HuH-7 (cell line): ENCODE measurements around the gene ZDHHC14.

ENCODE experiments used
- DNase-seq: peaks from one replicate; pipeline ENCODE4 v3.0.0; 2011; ENCODE audit warnings: low spot score

ZDHHC14 gene

DNA sequence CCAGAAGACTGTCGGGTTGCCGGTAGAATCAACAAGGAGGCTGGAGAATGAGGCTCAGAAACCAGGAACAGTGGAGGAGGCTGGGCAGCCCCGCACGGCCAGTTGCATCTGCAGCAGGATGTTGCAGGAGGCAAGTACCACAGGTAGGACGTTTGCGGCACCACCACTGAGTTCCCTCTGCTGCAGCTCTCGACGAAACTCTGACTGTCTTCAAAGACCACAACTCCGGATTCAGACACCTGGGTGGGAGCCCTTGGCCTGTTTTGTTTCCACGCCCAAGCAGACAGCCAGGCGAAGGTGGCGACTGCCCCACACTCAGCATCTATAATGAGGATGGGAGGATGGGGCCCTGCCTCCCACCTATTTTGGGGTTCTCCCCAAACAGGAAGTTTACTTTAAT lies 218.2 kb downstream of the ZDHHC14 start:
- DNase-seq, result no peak

DNA sequence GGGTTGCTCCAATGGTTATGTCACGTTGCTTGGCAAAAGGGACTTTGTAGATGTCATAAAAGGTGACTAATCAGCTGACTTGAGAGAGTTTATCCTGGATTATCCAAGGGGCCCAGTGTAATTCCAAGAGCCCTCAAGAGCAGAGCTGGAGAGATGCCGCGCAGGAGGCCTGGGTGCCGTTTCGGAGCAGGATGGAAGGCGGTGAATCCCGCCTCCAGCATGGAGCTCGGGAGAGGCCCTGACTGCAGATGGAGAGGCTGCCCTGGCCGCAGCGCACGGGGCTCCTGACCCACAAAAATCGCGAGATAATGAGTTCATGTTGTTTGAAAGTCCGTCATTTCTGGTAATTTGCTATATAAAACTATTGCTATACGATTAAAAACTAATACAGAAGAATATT lies 219.8 kb downstream of the ZDHHC14 start:
- DNase-seq, result no peak

DNA sequence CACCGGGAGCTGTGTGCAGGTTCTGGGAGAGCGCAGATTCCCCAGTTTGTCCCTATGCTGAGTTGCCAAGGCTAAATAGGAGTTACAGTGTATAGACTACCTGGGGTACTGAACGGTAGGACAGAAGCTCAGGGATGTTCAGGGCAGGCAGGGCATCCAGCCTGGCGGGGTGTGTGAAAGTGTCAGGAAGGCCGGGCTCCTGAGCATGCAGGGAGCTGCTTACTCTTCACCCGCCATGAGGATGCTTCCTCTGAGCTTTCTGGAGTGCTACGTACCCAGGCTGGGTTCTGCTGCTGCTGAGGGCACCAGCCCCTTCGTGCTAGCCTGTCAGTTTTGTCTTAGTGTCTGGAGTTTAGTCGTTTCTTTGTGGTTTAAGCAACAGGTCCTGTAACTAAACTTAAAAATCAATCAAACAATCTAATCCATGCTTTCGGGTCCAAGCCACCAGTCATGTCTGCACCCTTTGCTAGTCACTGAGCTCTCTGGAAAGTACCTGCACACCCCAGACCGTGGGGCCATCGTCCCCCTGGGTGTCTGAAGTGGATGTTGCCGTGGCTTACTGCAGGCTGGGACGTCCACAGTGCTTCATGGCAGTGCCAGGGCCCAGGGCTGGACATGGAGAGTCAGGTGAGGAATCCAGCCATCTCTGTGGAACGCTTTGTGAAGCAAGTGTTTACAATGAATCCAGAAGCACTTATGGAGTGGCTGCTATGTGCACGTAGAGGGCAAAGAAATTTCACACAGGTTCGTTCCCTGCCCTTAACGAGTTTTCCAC lies 221.7 kb downstream of the ZDHHC14 start:
- DNase-seq, result no peak

DNA sequence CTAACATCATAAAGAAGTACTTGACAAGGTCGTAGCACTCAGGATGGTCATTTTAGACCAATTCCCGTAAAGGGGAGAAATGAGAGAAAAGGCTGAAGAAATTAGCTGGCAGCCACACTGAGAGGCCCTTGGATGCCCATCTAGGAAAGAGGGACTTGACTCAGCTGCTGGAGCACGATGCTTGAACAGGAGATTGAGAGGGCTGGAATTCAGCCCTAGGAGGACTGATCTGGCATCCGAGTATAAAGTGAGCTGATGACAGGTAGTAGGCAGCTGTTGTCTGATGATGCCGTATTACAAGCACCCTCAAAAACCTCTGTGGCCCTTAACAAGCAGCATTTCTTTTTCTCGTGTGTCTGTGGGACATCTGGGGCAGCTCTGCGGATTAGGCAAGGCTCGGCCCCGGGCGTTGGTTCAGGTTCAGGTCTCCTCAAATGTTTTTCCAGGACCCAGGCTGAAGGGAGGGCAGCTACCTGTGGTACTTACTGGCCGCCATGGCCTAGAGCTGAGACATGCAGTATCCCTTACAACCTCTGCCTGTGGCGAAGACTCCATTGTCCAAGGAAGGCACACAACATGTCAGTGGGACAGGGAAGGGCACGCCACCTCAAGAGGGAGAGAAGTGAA lies 222.4 kb downstream of the ZDHHC14 start:
- DNase-seq, result no peak

DNA sequence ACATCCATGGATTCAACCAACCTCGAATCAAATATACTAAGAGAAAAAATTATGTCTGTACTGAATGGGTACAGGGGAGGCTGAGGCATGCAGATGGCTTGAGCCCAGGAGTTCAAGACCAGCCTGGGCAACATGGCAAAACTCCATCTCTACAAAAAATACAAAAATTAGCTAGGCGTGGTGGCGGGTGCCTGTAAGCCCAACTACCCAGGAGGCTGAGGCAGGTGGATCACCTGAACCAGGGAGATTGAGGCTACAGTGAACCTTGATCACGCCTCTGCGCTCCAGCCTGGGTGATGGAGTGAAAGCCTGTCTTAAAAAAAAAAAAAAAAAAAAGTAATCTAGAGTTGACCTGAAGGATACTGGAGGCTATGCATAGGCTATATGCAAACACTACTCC lies 223.0 kb downstream of the ZDHHC14 start:
- no peak for DNase-seq

DNA sequence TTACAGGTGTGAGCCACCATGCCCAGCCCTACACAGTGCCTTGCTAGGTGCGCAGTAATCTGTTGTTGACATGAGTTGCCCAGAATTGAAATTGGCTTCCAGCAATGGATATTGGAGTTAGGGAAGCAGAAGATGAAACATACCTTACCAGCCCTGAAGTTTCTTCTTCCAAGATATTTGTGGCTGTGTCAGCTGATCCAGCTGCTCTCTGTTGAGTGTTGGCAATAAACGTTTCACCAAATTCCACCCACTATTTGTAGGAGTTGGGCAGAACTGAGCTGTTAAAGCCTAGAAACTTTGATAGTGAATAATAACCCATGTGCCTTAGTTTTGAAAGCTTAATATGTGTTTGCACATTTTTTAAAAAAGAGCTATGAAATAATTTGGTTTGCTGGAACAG lies 223.8 kb downstream of the ZDHHC14 start:
- no peak for DNase-seq

DNA sequence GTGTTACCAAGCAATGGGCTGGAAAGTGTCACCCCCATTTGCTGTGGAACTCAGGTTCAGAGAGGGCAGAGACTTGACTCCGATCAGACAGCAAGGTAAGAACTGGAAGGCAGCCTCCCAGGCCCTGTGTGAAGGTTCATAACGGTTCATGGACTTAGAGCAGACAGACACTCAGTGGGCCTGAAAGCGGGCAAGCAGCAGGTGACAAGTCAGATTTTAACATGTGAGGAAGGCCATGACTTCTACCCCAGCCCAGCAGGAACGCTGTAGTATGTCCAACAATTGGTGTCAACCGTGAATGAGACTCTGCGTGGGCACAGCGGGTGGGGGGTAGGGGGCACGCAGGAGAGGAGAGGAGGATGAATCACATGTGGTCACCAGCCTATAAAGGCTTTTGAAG lies 224.5 kb downstream of the ZDHHC14 start:
- DNase-seq, result no peak

DNA sequence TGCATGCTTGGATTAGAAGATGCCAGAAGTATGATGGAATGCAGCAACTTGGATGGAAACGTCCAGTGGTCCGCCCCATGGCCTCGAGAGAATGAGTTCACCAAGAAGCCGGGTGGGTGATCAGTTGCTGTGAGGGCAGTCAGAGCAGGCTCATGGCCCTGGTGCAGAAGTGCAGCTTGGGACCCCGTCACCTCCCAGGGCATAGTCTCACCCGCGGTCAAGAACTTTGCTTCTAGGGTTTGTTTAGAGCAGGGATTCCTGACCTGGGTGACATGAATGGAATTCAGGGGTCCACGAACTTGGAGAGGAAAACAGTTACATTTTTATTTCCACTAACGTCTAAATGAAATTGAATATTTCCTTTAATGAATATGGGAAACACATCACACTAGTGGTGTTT lies 225.5 kb downstream of the ZDHHC14 start:
- DNase-seq, result no peak

DNA sequence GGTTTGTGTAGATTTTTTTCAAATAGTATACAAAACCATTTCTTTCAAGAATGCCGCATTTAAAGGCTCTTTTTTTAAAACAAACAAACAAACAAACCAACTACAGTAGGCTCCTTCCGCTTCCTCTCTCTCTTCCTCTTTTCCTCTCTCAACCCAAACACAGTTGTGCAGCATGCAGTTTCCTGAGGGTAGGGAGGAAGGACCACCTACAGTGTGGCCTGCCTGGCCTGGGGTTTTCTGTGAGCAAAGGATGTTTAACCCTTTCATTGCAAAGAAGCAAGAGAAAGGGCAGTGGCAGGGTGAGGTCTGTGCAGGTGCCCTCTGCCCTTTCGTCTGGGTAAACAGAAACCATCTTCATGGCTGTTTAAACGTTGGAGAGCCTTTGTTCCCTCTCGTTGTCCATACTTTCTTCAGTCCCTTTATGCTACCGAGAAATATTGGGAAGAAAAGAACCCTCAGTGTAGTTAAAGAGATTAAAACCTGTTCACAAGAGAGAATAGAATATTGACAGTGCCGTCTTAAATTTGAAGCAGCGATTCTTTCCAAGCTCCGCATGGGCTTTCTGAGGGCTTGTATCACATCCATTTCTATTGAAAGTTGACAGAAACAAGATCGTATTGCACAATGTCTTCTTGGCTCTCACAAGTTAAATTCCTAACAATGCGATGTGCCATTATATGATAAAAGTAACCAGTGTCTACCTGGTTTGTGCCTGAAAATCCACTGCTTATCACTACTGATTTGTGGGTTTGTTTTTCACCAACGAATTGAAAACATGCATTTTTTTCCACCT lies 226.5 kb downstream of the ZDHHC14 start:
- DNase-seq, result no peak

DNA sequence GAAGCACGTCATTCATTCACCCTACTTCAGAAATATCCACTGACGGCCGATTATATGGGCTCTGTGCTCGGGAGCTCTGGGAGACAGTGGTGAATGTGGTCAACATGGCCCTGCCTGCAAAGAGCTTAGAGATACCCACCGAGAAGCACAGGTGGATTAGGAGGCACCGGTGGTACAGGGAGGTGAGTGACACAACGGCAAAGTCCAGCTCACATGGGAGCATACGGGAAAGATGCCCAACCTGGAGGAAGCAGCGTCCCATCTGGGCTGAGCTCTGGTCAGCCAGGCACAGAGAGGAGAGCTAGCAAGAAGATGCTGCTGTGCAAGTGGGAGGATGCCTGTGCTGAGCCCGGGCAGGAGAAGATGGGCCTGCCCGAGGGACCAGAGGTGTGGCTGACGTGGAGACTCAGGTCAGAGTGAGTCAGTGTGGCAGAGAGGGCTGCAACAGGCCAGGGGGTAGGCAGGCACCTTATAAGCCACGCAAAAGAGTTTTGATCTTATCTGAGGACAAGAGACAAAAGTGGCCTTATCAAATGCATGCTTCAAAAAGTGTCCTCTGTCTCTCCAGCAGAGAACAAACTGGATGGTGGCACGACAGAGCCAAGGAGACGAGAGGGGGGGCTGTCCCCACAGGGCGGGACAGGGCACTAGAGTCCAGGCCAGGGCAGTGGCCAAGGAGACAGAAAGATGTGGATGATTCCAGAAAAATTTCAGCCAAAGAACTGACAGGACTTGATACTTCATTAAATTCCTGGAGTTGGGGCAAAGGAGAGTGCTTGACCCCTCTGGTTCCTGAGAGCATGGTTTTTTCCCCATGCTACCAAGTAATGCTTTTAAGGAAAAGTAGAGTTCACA lies 227.5 kb downstream of the ZDHHC14 start:
- DNase-seq, result no peak

DNA sequence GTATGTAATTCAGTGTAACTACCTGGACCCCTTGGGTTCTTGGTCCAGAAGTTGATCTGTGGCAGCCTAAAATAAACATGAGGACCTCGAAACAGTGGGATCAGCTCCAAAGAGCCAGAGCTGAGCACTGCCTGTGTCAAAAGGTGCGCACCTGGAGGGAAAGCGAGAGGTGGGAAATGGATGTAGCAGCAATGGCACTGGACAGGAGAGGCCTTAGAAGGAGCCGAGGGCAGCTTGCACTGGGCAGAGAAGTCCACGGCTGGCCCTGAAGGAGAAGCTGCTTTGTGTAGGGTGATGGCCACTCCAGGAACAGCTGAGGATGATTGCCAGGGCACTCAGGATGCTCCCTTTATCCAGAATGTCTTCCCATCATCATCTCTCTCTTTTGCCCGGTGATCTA lies 228.1 kb downstream of the ZDHHC14 start:
- no peak for DNase-seq

DNA sequence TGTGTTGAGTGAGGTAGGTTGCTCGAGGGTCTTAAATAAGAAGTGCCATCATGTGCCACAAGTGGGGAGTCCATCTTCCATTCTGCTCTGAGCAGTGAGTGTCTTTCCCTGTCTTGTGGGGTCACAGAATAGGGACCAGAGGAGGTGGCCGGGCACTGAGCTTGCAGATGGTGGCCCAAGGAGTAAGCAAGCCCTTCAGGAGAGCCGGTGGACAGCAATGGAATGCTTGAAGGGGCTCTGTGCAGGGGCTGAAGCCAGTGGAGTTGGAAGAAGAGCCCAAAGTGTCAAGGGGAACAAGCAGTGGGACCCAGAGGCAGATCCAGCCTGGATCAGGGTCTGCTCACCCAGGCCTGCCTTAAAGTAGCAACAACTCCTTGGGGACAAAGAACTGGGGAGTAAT lies 228.6 kb downstream of the ZDHHC14 start:
- DNase-seq, result no peak

DNA sequence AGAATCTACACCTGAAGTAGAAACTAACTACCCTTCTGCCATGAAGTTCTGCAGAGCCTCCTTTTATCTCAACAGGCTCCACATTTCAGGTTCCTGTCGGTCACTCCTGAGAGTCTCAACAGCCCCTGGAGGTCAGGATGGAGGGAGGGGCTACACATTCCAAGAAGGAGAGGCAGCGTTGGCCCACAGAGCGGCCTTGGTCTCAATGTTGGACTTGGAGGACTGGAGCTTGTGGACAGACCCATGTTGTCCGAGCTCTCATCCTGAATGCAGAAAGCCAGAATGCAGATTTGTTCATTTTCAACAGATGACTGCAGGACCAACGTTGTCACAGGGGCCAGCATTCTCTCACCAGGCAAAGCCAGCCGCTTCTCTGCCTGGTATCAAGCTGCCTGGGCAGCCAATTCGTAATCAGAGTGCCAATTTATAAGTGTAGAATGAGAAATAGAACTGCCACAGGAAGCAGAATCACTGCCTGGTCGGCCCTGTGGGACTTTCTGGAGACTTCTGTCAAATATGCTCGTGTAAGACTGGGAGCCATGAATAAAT lies 229.5 kb downstream of the ZDHHC14 start:
- DNase-seq, result no peak

DNA sequence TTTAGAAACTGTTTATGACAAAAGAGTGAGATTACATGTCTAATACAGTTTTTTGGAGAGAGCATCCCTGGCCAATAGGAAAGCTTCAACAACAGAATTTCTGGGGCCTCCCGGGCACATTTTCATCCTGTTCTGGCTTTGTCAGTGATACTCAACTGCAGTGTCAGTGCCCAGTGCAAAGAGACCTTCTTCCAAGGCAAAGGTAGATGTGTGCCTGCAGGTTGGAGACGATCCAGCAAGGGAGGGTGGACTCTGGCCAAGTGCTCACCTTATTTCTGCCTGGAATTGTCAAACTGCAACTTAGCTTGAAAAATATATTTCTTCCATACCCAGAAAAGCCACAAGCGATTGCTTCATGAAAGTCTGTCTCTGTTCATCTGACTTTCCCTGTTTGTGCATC lies 230.4 kb downstream of the ZDHHC14 start:
- DNase-seq, result no peak

DNA sequence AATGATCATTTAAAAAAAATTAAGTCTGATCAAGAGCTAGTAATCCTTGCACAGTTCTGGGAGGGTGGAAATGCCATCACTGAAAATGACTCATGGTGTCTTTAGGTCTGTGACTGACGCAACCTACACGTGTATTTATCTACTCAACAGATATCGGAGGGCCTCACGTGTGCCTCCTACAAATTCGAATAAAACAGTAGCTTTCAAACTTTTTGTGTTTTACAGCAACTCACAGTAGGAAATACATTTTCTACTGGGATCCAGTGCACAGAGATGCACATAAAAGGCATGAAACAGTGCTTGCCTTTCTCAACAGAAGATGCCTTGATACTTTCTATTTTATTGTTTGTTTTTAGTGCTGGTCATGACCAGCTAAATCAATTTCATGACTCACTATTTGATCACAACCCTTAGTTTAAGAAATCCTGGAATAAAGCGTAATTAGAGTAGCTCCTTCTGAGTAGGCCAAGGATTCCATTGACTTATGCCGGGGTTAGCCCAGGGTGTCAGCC lies 232.1 kb downstream of the ZDHHC14 start:
- peak; percentile 40 for DNase-seq

DNA sequence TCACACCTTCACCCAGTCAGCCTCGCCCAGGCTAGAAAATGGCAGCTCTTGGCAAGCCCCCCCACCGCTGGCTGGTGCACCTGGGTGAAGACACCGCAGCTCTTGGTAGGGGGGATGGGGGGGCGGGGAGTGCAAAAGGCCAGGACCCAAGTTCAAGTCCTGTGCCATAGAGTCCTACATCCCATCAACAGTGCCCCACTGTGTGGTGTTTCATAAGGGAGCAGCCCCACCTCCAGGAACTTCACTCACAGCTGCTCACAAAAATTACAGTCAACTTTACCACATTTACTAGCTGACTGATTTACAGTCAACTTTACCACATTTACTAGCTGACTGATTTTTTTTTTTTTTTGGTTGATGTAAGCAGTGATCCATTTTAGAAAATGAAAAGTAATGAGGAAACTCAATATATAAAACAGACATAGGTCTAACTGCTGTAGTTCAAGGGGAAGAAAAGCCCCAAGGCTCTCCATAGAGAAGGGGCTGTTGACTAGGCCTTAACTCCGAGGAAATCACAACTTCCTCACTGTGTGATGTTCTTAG lies 233.1 kb downstream of the ZDHHC14 start:
- peak; percentile 55 for DNase-seq

DNA sequence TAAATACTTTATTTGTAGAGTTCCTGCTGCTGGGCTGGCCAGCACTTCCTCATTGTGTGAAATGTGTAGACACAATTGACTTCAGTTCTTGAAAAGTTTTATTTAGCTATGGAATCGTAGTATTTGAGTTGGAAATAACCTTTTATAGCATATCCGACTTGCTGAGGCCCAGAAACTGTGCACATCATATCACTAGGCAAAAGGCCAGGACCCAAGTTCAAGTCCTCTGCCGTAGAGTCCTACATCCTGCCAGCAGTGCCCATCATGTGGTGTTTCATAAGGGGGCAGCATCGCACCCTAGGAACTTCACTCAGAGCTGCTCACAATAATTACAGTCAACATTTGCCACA lies 234.4 kb downstream of the ZDHHC14 start:
- no peak for DNase-seq

DNA sequence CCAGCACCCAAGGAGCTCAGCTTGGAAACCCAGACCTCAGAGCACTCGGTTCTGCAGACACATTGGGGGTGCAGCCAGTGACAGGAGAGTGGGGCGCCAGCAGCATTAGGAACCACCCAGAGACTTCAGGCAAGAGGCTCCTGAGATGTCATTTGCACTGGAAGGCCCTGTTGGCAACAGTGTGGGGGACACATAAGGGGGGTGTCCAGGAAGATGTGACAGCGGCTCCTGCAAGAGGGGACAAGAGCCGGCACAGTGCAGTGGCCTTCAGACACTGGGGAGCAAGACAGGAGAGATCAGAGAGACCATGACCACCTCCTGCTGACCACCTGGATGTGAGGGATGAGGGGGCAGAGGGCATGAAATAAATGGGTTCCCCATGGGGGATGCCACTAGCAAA lies 235.0 kb downstream of the ZDHHC14 start:
- no peak for DNase-seq

DNA sequence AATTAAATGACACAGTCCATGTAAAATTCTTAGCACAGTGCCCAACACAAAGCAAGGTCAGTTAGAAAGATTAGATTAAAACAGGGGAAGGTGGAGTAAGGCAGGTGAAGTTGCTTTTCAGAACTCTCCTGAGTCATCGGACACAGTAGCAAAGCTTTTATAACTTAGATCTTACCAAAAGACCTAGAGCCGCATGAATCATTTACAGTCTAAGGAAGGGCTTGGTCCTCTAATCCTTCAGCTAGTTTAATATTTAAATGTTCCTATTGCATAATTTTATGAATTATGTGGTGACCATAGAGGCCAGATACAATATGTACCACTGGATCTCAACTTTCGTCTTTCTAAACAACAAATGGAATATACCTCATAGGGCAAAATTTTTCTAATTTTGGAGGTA lies 240.0 kb downstream of the ZDHHC14 start:
- no peak for DNase-seq

DNA sequence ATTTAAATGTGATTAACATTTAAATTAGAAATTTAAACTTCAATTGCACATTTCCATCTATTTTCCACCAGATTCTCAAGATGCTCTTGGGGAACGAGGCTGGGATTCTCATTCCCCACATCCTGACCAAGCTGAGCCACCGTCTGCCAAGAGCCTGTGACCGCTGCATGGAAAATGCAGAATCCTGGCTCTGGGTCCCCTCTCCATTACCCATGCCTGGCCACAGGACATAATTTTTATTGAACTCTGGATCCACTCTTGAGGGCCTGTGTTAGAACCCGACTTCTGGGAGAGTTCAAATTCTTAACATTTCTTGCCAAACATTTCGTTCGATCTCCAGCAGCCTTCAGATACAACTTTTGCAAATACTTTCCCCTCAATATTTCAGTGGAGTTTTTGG lies 240.4 kb downstream of the ZDHHC14 start:
- no peak for DNase-seq

DNA sequence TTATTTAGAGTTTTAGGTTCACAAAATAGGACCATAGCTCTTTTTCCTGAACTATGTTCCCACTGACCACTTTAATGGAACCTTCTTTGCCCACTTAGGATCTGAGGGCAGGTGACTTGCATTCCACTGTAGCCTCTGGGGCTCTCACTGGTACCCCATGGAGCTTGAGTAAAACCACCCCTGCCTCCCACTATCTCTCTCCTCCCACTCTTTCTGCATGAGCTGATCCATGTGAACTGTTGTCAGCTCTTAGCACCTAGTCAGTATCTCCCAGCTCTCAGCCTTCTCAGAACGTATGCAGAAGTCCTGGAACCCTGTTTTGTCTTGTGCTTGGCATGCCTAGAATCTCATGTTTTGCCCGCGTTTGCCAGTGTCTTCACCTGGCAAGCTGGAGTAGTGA lies 241.4 kb downstream of the ZDHHC14 start:
- no peak for DNase-seq

DNA sequence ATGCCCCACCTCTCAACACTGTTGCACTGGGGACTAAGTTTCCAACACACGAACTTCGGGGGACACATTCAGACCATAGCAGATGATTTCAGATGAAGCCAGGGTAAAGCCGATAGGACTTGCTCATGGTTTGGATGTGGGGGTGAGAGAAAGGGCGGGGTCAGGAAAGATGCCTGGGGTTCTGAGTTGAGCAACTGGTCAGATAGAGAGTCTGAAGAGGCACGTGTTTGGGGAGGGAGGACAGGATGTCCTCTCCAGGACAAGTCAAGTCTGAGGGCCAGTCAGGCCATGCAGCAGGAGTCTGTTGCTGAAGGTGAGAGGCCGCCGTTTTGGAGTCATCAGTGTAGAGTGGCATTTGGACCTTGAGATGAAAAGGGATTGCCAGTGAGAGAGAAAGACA lies 244.1 kb downstream of the ZDHHC14 start:
- DNase-seq, result no peak
